Fibroblast of skin of left quadriceps (primary cell): ENCODE data around the gene RETREG3.
"Not testable (repeated sequence)": the region's sequence is repeated elsewhere in the genome, so short reads cannot be mapped to it uniquely, and the experiment has no call there.

Experiments
- DNase-seq, 2 experiments: peaks; one replicate each; pipeline ENCODE4 v3.0.0-alpha.2; 2013; ENCODE audit warnings: low read depth in 2 of 2

RETREG3 gene

GRCh38 chr17:42609182-42609813, at the start of gene RETREG3, which contains the start of gene TUBG1:
TSS of gene RETREG3 (minus strand) at chr17:42609374. CDS start at chr17:42609324, 50 bp downstream.
TSS of gene TUBG1 (plus strand) at chr17:42609683. CDS start at chr17:42609738, 55 bp downstream.
- peak; percentile 98 for DNase-seq

- DNase-seq, result no peak
These were observed 48.8 kb upstream of the RETREG3 start for GRCh38 chr17:42657824-42658588.

- no peak for DNase-seq
These were observed 46.4 kb upstream of the RETREG3 start for GRCh38 chr17:42655528-42655927.

GRCh38 chr17:42653179-42654124, 44.3 kb upstream of the RETREG3 start:
- DNase-seq, result peak; percentile 74 to 80

GRCh38 chr17:42651392-42651791, 42.2 kb upstream of the RETREG3 start:
- no peak for DNase-seq

GRCh38 chr17:42647778-42648177, 38.6 kb upstream of the RETREG3 start:
- no peak for DNase-seq

- no peak for DNase-seq
These were observed 33.2 kb upstream of the RETREG3 start for GRCh38 chr17:42642336-42642735.

GRCh38 chr17:42640121-42640520, 30.9 kb upstream of the RETREG3 start:
- no peak for DNase-seq

GRCh38 chr17:42639525-42640113, 30.4 kb upstream of the RETREG3 start:
- no peak for DNase-seq

- DNase-seq, result no peak
These were observed 23.8 kb upstream of the RETREG3 start for GRCh38 chr17:42632949-42633444.

- DNase-seq, result no peak
These were observed 20.3 kb upstream of the RETREG3 start for GRCh38 chr17:42629411-42630009.

- not testable (repeated sequence) for DNase-seq
These were observed 18.0 kb upstream of the RETREG3 start for GRCh38 chr17:42627032-42627764.

- DNase-seq, result no peak
These were observed 14.8 kb upstream of the RETREG3 start for GRCh38 chr17:42623732-42624596.

GRCh38 chr17:42623271-42623670, 14.1 kb upstream of the RETREG3 start:
- no peak for DNase-seq

- DNase-seq, result not testable (repeated sequence)
These were observed 12.8 kb upstream of the RETREG3 start for GRCh38 chr17:42621987-42622386.

- no peak for DNase-seq
These were observed 9.4 kb upstream of the RETREG3 start for GRCh38 chr17:42618442-42619150.

GRCh38 chr17:42617956-42618431, 8.8 kb upstream of the RETREG3 start:
- DNase-seq, result no peak

GRCh38 chr17:42613699-42614295, 4.6 kb upstream of the RETREG3 start:
- no peak for DNase-seq
